WTC11 (cell line): ENCODE results near the gene FAM151A. TPM values are rescaled to one million over a fixed set of nuclear protein-coding genes. Genes with fewer than 3 reads are reported as not detected.

ENCODE experiments used
- ATAC-seq: fragments of 200-7000 bp; cut with Tn5 transposase; 2 replicates; pipeline ENCODE4 v1.10.0; 2021; ENCODE audit warnings: mild to moderate bottlenecking, moderate library complexity
- CTCF ChIA-PET: fragments of 300-600 bp; sonication (Branson Sonifier 250); formaldehyde crosslinking; loops from one replicate; lab custom pipeline; 2021; ENCODE audit warnings: antibody characterized with exemption; lab: Charles Lee
- POLR2A ChIA-PET: fragments of 350-600 bp; sonication (Branson Sonifier 250); formaldehyde crosslinking; loops from one replicate; lab custom pipeline; 2021; ENCODE audit warnings: antibody characterized with exemption; lab: Charles Lee
- DNase-seq: peaks from one replicate; pipeline ENCODE4 v3.0.0; 2021; ENCODE audit warnings: low spot score
- H3K27ac Mint-ChIP-seq: 2 replicates; pipeline ENCODE4 v1.8.0; 2021; ENCODE audit warnings: mixed read lengths
- H3K27me3 Mint-ChIP-seq: 2 replicates; pipeline ENCODE4 v1.8.0; 2021; ENCODE audit warnings: low read depth, mild to moderate bottlenecking, moderate library complexity, mixed read lengths
- H3K36me3 Mint-ChIP-seq: 2 replicates; pipeline ENCODE4 v1.8.0; 2021; ENCODE audit warnings: mixed read lengths
- H3K4me1 Mint-ChIP-seq: 2 replicates; pipeline ENCODE4 v1.8.0; 2022; ENCODE audit warnings: mixed read lengths
- H3K4me3 Mint-ChIP-seq: 2 replicates; pipeline ENCODE4 v1.8.0; 2021; ENCODE audit warnings: mild to moderate bottlenecking, moderate library complexity, mixed read lengths
- H3K9me3 Mint-ChIP-seq: 2 replicates; pipeline ENCODE4 v1.8.0; 2021; ENCODE audit warnings: mixed read lengths
- GTF2I ChIP-seq: fragments of 250-450 bp; sonication (Bioruptor Pico); conservative IDR thresholded peaks from 2 replicates; pipeline ENCODE4 v1.4.0; 2021; ENCODE audit warnings: mild to moderate bottlenecking
- JAZF1 ChIP-seq: fragments of 250-450 bp; sonication (Bioruptor Pico); IDR thresholded peaks from 2 replicates; pipeline ENCODE4 v1.9.0; 2021; ENCODE audit warnings: moderate library complexity, mild to moderate bottlenecking, inconsistent platforms
- NFYB ChIP-seq: sonication (generic); formaldehyde crosslinking; conservative IDR thresholded peaks from 2 replicates; pipeline ENCODE4 v1.8.0; 2022; ENCODE audit warnings: low read depth, missing genetic modification reagents
- OVOL2 ChIP-seq: fragments of 250-450 bp; sonication (Bioruptor Pico); IDR thresholded peaks from 2 replicates; pipeline ENCODE4 v1.9.0; 2021; ENCODE audit warnings: mild to moderate bottlenecking, borderline replicate concordance
- RELA ChIP-seq: sonication (generic); formaldehyde crosslinking; IDR thresholded peaks from 2 replicates; pipeline ENCODE4 v1.8.1; 2022; ENCODE audit warnings: missing genetic modification reagents, mild to moderate bottlenecking, borderline replicate concordance
- SMAD4 ChIP-seq: sonication (generic); formaldehyde crosslinking; IDR thresholded peaks from 2 replicates; pipeline ENCODE4 v1.8.0; 2022; ENCODE audit warnings: mild to moderate bottlenecking, missing genetic modification reagents
- SP1 ChIP-seq: sonication (generic); formaldehyde crosslinking; conservative IDR thresholded peaks from 2 replicates; pipeline ENCODE4 v1.8.1; 2022; ENCODE audit warnings: missing genetic modification reagents
- ZNF138 ChIP-seq: sonication (generic); formaldehyde crosslinking; conservative IDR thresholded peaks from 2 replicates; pipeline ENCODE4 v1.8.1; 2022; ENCODE audit warnings: mild to moderate bottlenecking, moderate library complexity, missing genetic modification reagents
- ZNF219 ChIP-seq: sonication (generic); formaldehyde crosslinking; IDR thresholded peaks from 2 replicates; pipeline ENCODE4 v1.8.0; 2023; ENCODE audit warnings: missing genetic modification reagents, mild to moderate bottlenecking, borderline replicate concordance
- total RNA-seq: library from RNA; stranded (reverse); gene quantifications from 3 replicates; pipeline ENCODE4 v1.2.3, GENCODE V29; 2021
- TF ChIP-seq, protein P1 (sequence below): fragments of 250-450 bp; sonication (Bioruptor Pico); IDR thresholded peaks from 2 replicates; pipeline ENCODE4 v1.9.0; 2021; ENCODE audit warnings: mild to moderate bottlenecking, borderline replicate concordance
- TF ChIP-seq, protein P2 (sequence below): sonication (generic); formaldehyde crosslinking; IDR thresholded peaks from 2 replicates; pipeline ENCODE4 v1.8.1; 2023; ENCODE audit warnings: mild to moderate bottlenecking, missing genetic modification reagents
- TF ChIP-seq, protein P3 (sequence below): sonication (generic); formaldehyde crosslinking; IDR thresholded peaks from 2 replicates; pipeline ENCODE4 v1.8.0; 2022; ENCODE audit warnings: mild to moderate bottlenecking, missing genetic modification reagents
- TF ChIP-seq, protein P4 (sequence below): sonication (generic); formaldehyde crosslinking; IDR thresholded peaks from 2 replicates; pipeline ENCODE4 v1.8.0; 2023; ENCODE audit warnings: mild to moderate bottlenecking, missing genetic modification reagents
- TF ChIP-seq, protein P5 (sequence below): fragments of 200-600 bp; IDR thresholded peaks from 2 replicates; pipeline ENCODE4 v1.8.0; 2022; ENCODE audit warnings: antibody characterized with exemption
- TF ChIP-seq, protein P6 (sequence below): sonication (generic); formaldehyde crosslinking; IDR thresholded peaks from 2 replicates; pipeline ENCODE4 v1.8.0; 2022; ENCODE audit warnings: mild to moderate bottlenecking, missing genetic modification reagents

FAM151A gene
- total RNA-seq, 1 experiment from 2014 or later: 0.11 TPM

DNA sequence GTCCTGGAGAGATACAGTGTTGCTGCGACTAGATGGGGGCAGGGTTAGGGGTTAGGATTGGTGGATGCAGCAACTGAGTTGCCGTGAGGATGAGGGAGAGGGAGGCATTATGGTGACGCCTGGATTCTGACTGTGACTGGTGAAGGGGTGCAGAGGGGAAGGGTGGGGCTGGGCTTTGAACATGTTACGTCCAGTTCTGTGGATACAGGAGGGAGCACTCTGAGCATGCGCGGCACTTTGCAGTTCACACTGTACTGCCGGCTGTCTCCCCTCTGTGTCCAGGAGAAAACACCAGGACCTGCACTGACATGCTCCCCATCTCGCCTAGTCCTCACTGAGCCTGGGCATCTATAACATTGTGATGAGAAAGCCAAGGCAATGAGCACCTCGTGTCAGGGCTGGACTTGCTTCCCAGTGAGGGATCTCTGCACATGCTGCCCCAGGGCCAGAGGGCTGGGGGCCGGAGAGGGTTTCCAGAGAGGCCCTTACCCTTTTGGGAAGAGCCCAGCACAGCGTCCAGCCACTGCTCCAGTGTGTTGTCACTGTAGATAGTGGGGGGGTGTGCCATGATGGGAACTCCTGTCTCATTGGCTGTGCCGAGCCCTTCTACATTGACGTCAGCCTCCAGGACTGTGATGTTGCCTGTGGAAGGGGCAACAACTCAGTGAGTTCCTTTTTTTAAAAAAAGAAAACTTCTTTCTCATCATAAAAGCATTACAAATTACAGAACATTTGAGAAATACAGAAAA, 7.6 kb downstream of the FAM151A start (continued):
- no peak for TF ChIP-seq SP1
- TF ChIP-seq ZNF219: no peak
- TF ChIP-seq, protein P1, sequence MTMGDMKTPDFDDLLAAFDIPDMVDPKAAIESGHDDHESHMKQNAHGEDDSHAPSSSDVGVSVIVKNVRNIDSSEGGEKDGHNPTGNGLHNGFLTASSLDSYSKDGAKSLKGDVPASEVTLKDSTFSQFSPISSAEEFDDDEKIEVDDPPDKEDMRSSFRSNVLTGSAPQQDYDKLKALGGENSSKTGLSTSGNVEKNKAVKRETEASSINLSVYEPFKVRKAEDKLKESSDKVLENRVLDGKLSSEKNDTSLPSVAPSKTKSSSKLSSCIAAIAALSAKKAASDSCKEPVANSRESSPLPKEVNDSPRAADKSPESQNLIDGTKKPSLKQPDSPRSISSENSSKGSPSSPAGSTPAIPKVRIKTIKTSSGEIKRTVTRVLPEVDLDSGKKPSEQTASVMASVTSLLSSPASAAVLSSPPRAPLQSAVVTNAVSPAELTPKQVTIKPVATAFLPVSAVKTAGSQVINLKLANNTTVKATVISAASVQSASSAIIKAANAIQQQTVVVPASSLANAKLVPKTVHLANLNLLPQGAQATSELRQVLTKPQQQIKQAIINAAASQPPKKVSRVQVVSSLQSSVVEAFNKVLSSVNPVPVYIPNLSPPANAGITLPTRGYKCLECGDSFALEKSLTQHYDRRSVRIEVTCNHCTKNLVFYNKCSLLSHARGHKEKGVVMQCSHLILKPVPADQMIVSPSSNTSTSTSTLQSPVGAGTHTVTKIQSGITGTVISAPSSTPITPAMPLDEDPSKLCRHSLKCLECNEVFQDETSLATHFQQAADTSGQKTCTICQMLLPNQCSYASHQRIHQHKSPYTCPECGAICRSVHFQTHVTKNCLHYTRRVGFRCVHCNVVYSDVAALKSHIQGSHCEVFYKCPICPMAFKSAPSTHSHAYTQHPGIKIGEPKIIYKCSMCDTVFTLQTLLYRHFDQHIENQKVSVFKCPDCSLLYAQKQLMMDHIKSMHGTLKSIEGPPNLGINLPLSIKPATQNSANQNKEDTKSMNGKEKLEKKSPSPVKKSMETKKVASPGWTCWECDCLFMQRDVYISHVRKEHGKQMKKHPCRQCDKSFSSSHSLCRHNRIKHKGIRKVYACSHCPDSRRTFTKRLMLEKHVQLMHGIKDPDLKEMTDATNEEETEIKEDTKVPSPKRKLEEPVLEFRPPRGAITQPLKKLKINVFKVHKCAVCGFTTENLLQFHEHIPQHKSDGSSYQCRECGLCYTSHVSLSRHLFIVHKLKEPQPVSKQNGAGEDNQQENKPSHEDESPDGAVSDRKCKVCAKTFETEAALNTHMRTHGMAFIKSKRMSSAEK (CRISPR knock-in tag): no peak

DNA sequence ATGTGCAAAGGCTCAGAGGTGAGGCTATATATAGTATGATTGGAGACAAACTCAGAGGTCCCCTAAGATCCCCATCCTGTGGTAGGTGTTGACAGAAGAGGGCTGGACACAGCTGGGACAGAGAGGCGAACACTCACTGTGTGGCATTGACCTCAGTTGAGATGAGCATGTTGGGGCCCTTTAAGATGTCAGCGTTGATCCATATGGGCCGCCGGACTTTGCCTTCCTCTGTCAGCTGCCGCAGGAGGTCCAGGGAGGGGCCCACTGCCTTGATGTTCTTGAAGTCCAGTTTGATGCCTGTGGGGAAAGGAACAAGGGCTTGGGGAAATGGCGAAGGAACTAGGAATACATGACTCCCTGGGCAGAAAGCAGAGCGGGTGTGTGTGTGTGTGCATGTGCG, 8.8 kb downstream of the FAM151A start:
- Mint-ChIP-seq H3K4me1 (peaks cover 24% of the 10 kb centered on the region), H3K27me3 (no peaks in the 10 kb centered on the region), H3K36me3 (no peaks in the 10 kb centered on the region), H3K27ac (no peak overlapping the region), H3K4me3 (no peak overlapping the region), H3K9me3 (no peaks in the 10 kb centered on the region)
- ChIA-PET CTCF (no interaction called here), POLR2A (no interaction called here)
- TF ChIP-seq NFYB (CRISPR knock-in tag) (no peak), GTF2I (CRISPR knock-in tag) (no peak)
- TF ChIP-seq, protein P2, sequence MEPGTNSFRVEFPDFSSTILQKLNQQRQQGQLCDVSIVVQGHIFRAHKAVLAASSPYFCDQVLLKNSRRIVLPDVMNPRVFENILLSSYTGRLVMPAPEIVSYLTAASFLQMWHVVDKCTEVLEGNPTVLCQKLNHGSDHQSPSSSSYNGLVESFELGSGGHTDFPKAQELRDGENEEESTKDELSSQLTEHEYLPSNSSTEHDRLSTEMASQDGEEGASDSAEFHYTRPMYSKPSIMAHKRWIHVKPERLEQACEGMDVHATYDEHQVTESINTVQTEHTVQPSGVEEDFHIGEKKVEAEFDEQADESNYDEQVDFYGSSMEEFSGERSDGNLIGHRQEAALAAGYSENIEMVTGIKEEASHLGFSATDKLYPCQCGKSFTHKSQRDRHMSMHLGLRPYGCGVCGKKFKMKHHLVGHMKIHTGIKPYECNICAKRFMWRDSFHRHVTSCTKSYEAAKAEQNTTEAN: no peak
- TF ChIP-seq, protein P3, sequence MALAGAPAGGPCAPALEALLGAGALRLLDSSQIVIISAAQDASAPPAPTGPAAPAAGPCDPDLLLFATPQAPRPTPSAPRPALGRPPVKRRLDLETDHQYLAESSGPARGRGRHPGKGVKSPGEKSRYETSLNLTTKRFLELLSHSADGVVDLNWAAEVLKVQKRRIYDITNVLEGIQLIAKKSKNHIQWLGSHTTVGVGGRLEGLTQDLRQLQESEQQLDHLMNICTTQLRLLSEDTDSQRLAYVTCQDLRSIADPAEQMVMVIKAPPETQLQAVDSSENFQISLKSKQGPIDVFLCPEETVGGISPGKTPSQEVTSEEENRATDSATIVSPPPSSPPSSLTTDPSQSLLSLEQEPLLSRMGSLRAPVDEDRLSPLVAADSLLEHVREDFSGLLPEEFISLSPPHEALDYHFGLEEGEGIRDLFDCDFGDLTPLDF (CRISPR knock-in tag): no peak
- TF ChIP-seq, protein P4, sequence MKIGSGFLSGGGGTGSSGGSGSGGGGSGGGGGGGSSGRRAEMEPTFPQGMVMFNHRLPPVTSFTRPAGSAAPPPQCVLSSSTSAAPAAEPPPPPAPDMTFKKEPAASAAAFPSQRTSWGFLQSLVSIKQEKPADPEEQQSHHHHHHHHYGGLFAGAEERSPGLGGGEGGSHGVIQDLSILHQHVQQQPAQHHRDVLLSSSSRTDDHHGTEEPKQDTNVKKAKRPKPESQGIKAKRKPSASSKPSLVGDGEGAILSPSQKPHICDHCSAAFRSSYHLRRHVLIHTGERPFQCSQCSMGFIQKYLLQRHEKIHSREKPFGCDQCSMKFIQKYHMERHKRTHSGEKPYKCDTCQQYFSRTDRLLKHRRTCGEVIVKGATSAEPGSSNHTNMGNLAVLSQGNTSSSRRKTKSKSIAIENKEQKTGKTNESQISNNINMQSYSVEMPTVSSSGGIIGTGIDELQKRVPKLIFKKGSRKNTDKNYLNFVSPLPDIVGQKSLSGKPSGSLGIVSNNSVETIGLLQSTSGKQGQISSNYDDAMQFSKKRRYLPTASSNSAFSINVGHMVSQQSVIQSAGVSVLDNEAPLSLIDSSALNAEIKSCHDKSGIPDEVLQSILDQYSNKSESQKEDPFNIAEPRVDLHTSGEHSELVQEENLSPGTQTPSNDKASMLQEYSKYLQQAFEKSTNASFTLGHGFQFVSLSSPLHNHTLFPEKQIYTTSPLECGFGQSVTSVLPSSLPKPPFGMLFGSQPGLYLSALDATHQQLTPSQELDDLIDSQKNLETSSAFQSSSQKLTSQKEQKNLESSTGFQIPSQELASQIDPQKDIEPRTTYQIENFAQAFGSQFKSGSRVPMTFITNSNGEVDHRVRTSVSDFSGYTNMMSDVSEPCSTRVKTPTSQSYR (CRISPR knock-in tag): no peak
- ATAC-seq: no peak
- DNase-seq: no peak

DNA sequence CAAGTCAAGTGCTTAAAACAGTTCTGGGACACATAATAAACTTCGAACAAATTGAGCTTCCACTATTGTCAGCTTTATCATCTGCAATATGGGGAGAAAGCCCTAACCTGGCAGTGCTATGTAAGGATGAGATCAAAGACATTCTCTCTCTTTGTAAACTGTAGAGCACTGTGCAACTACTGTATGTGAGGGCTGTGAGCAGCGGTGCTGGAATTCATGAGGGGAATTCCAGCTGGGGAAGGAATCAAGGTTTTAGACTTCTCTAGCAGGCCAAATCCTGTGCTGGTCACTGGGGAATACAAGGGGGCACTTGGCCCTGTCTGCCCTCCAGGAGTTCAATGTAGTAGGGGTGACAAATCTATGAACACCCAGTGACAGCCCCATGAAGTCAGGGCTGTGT, 9.3 kb downstream of the FAM151A start:
- TF ChIP-seq ZNF138 (CRISPR knock-in tag) (no peak), SMAD4 (CRISPR knock-in tag) (no peak), RELA (CRISPR knock-in tag) (no peak), OVOL2 (CRISPR knock-in tag) (no peak), JAZF1 (CRISPR knock-in tag) (no peak), GTF2I (CRISPR knock-in tag) (no peak)
- TF ChIP-seq, protein P5, sequence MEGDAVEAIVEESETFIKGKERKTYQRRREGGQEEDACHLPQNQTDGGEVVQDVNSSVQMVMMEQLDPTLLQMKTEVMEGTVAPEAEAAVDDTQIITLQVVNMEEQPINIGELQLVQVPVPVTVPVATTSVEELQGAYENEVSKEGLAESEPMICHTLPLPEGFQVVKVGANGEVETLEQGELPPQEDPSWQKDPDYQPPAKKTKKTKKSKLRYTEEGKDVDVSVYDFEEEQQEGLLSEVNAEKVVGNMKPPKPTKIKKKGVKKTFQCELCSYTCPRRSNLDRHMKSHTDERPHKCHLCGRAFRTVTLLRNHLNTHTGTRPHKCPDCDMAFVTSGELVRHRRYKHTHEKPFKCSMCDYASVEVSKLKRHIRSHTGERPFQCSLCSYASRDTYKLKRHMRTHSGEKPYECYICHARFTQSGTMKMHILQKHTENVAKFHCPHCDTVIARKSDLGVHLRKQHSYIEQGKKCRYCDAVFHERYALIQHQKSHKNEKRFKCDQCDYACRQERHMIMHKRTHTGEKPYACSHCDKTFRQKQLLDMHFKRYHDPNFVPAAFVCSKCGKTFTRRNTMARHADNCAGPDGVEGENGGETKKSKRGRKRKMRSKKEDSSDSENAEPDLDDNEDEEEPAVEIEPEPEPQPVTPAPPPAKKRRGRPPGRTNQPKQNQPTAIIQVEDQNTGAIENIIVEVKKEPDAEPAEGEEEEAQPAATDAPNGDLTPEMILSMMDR: no peak
- TF ChIP-seq, protein P6, sequence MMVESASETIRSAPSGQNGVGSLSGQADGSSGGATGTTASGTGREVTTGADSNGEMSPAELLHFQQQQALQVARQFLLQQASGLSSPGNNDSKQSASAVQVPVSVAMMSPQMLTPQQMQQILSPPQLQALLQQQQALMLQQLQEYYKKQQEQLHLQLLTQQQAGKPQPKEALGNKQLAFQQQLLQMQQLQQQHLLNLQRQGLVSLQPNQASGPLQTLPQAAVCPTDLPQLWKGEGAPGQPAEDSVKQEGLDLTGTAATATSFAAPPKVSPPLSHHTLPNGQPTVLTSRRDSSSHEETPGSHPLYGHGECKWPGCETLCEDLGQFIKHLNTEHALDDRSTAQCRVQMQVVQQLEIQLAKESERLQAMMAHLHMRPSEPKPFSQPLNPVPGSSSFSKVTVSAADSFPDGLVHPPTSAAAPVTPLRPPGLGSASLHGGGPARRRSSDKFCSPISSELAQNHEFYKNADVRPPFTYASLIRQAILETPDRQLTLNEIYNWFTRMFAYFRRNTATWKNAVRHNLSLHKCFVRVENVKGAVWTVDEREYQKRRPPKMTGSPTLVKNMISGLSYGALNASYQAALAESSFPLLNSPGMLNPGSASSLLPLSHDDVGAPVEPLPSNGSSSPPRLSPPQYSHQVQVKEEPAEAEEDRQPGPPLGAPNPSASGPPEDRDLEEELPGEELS: no peak
- TF ChIP-seq, protein P4 (CRISPR knock-in tag): no peak
- Mint-ChIP-seq H3K36me3 (no peaks in the 10 kb centered on the region), H3K27ac (no peak overlapping the region), H3K4me1 (peaks cover 24% of the 10 kb centered on the region), H3K27me3 (no peaks in the 10 kb centered on the region), H3K4me3 (no peak overlapping the region), H3K9me3 (no peaks in the 10 kb centered on the region)
- CTCF ChIA-PET: no interaction called here
- POLR2A ChIA-PET: no interaction called here
- ATAC-seq: no peak
- no peak for DNase-seq
